ENCODE data around the gene GLT6D1. TPM values are rescaled to one million over a fixed set of nuclear protein-coding genes. Genes with fewer than 3 reads are reported as not detected.

GLT6D1 gene
- total and polyA plus RNA-seq, 2 donors (not counting 3 experiments of a cell fraction or from before 2014, with no cell fraction given) = not detected

DNA sequence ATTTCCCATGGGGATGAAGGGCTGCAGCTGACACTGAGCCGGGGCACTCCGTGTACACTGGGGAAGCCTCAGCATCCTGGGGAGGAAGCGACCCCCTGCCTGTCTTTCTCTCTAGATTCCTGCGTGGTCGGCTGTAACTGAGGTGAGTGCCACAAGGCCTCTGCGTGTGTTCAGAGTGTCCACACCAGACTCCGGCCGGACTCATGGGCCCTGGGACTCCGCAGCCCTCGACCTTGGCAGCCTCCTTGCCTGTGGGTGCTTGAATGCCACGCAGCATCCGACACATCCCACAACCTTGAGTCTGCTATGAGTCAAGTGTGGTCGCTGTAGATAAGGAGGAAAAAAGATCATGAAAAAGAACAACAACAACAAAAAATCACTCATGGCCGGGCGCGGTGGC is 54.4 kb downstream of the GLT6D1 start:
- CTCF ChIA-PET = no interaction called here
- no peak for TF ChIP-seq POLR2A (IDR thresholded peaks at IDR 0.05; ENCODE audit: low read depth, low read length)
- TF ChIP-seq, protein P1, sequence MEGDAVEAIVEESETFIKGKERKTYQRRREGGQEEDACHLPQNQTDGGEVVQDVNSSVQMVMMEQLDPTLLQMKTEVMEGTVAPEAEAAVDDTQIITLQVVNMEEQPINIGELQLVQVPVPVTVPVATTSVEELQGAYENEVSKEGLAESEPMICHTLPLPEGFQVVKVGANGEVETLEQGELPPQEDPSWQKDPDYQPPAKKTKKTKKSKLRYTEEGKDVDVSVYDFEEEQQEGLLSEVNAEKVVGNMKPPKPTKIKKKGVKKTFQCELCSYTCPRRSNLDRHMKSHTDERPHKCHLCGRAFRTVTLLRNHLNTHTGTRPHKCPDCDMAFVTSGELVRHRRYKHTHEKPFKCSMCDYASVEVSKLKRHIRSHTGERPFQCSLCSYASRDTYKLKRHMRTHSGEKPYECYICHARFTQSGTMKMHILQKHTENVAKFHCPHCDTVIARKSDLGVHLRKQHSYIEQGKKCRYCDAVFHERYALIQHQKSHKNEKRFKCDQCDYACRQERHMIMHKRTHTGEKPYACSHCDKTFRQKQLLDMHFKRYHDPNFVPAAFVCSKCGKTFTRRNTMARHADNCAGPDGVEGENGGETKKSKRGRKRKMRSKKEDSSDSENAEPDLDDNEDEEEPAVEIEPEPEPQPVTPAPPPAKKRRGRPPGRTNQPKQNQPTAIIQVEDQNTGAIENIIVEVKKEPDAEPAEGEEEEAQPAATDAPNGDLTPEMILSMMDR (IDR thresholded peaks at IDR 0.05; ENCODE audit: extremely low read depth in 1 of 2, insufficient read depth in 1 of 2, low read depth in 1 of 2, low read length in 2 of 2) = no peak
- TF ChIP-seq, protein P2, sequence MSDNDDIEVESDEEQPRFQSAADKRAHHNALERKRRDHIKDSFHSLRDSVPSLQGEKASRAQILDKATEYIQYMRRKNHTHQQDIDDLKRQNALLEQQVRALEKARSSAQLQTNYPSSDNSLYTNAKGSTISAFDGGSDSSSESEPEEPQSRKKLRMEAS (IDR thresholded peaks at IDR 0.05; ENCODE audit: insufficient read depth, insufficient read length) = no peak
- TF ChIP-seq FOS (IDR thresholded peaks at IDR 0.05; ENCODE audit: borderline replicate concordance, insufficient read depth, low read length) = no peak
- no peak for TF ChIP-seq GATA2 (IDR thresholded peaks at IDR 0.05; ENCODE audit: insufficient read depth, insufficient read length, low read depth, low read length)
- TF ChIP-seq POLR2AphosphoS5 (IDR thresholded peaks at IDR 0.05; ENCODE audit: insufficient read depth, low read depth, low read length) = no peak
- TF ChIP-seq JUN (IDR thresholded peaks at IDR 0.05; ENCODE audit: borderline replicate concordance, insufficient read depth, insufficient read length, low read depth) = no peak
- no peak for TF ChIP-seq EZH2 (IDR thresholded peaks at IDR 0.05; ENCODE audit: borderline replicate concordance, low read depth, low read length, severe bottlenecking)
- TF ChIP-seq MYC (IDR thresholded peaks at IDR 0.05; ENCODE audit: low read depth, low read length) = no peak
- H3K9me1 ChIP-seq (replicated peaks; ENCODE audit: control insufficient read depth, extremely low read depth, insufficient read depth, low read length) = no peaks in the 10 kb centered on the region
- BruUV-seq (replicated peaks) = no TSS peak
- H3K36me3 ChIP-seq (ENCODE audit: control insufficient read depth in 2 of 2, extremely low read depth in 1 of 2, insufficient read depth in 2 of 2, low read length in 2 of 2) = no peaks in the 10 kb centered on the region
- no peak overlapping the region for H3K27ac ChIP-seq (ENCODE audit: insufficient read depth, low read depth, low read length)
- no peaks in the 10 kb centered on the region for H4K20me1 ChIP-seq (replicated peaks; ENCODE audit: control insufficient read depth, extremely low read depth, insufficient read depth, low read length)
- H3K79me2 ChIP-seq (ENCODE audit: control insufficient read depth, insufficient read depth, low read length) = no peaks in the 10 kb centered on the region
- H3K4me1 ChIP-seq (ENCODE audit: control insufficient read depth, extremely low read depth, insufficient read depth, low read length) = peaks cover 6% of the 10 kb centered on the region
- dilution Hi-C loops (cut with MboI; ENCODE audit: extremely low pct_ligation_motif_present, low sequenced_read_pairs) = no loop called here
- no peak overlapping the region for H3K9ac ChIP-seq (replicated peaks; ENCODE audit: extremely low read depth, insufficient read depth, low read length)
- no peak overlapping the region for H3K4me3 ChIP-seq (replicated peaks in 1 of 3; ENCODE audit: insufficient read depth in 1 of 3, low read depth in 1 of 3, low read length in 3 of 3)
- no peaks in the 10 kb centered on the region for H3K9me3 ChIP-seq (replicated peaks; ENCODE audit: control insufficient read depth, insufficient read depth, low read length)
- no peak for DNase-seq (ENCODE audit: low read depth, low spot score)
- FAIRE-seq = no peak
- POLR2A ChIA-PET = no interaction called here
- H3K4me2 ChIP-seq (ENCODE audit: insufficient read depth, low read length) = no peak overlapping the region
- H3K27me3 ChIP-seq (ENCODE audit: control insufficient read depth in 2 of 2, insufficient read depth in 2 of 2, low read length in 2 of 2) = no peaks in the 10 kb centered on the region
- H2AFZ ChIP-seq (ENCODE audit: low read depth, low read length) = no peak overlapping the region
- intact Hi-C loops (cut with micrococcal nuclease) = no loop called here
